RPMI8226 (cell line): Measurements from ENCODE around the gene BLOC1S3.

Source experiments
- DNase-seq: peaks from one replicate; pipeline ENCODE4 v3.0.0-alpha.2; 2015

The BLOC1S3 gene

DNA sequence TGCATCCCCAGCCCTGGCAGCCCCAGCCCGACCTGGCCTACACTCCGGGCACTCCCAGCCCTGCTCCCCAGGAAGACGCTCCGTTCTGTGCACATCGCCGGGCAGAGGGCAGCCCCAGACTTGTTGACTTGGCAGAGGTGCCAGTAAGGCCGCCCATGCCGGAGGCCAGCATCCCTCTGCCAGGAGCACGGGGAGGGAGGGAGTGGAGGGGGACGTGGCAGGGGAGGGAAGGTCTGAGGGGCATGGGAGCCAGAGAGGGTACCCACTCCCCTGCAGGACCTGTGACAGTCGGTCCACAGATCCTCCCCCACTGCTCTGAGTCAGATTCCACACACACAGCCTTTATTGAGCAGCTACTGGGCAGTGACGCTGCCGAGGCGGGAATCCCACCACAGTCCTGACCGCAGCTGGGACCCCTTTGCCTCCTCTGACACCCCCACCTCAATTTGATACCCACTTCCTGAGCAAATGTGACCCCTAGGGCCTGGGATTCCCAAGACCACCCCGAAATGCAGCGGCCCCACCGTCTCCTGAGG is 15.9 kb upstream of the BLOC1S3 start:
- DNase-seq = no peak

DNA sequence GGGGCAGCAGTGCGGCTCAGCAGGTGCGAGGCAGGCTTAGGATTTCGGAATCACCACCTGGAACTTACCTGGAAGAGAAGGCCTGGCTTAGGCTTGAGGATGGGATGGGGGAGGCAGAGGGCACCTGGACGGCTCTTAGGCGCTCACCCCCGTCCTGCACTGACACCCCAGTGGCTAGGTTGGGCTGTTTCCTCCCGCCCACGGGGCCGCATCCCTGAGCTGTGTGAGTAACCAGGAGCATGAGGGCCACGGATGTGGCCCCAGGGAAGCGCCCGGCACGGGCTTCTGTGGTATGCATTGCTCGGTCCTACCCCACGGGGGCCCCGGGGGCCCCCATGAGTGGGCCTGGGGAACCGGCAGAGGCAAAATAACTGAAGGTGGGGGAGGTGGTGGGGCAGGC is 15.4 kb upstream of the BLOC1S3 start:
- DNase-seq = no peak

DNA sequence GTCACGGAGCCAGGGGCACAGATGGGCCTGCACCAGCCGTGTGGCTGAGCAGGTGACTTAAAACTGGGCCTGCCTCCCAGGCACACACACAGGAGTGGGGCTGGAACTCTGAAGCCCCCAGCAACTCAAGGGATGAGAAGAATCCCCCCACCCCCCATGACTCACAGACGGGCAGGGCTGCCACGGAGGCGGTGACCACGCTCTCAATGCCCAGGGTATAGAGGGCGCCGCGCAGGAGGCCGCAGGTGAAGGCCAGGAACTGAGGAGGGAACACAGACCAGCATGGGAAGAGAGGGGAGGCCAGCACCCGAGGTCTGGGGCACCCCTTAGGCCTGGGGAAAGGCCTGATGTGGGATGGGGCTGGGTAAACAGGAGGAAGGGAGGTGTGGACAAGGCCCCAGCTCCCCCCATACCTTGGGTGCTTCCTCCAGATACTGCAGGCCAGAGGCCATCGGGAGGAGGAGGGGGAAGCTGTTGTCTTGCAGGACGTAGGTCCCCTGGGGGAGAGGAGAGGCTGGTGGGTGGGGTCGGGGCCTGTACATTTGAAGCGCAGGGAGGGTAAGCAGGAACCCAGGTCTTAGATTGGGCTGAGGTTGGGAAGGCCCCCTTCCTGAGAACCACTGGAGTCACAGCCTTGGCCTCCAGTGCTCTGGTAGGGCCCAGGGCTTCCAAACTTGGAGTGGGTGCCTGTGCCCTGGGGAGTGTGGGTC is 14.7 kb upstream of the BLOC1S3 start:
- DNase-seq = no peak

DNA sequence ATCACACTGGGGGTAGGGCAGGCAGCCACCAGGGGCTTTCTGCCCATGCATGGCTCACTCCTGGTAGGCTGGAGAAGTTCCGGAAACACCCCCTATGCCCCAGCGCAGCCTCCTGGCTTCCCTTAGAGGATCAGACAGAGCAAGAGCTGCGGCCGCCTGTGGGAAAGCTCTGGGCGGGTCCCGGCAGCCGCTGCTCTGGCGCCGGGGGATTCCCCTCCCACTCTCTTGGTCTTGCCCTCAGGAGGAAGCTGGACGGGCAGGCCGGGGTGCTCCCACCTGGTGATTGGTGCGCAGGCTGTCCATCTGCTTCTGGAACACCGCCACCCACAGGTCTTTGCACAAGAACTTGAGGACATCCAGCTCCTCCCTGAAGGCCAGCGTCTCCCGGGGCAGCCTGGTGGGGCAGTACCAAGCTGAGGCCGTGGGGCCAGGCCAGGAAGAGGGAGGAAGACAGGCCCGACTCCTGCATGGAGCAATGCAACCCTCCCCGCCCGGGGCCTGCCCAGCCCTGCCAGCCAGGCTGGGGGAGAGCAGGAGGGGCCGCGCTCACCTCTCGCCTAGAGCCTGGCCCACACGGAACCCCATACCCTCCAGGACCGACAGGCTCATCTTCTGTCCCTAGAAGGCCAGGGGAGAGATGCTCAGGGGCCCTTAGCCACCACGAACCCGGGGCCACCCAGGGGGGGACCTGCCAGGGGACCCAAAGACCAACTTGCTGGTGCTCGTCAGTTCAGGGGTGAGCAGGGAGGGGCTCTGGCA is 13.8 kb upstream of the BLOC1S3 start:
- DNase-seq = peak; percentile 62

DNA sequence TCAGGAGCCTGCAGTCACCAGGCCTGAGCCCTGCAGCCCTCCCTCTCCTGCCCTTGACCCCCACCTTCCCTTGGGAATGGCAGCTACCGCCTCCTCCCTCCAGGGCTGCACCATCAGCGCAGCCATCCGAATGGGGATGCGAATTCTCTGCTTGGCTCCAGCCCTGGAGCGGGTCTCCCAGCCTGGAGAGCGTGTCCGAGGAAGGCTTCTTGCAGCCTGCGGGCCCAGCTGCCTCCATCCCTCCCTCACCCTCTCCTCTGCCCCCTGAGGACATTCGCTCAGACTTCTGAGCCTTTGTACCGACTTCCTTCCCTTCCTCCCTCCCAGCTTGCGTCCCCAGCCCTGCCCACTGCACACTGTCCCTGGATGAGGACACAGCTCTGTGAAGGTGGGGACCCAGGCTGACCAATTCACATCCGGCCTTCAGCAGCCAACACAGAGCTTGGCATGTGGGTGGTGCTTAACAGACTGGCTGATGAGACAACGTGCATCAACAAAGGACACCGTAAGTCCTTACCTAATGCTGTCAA is 11.8 kb upstream of the BLOC1S3 start:
- no peak for DNase-seq

DNA sequence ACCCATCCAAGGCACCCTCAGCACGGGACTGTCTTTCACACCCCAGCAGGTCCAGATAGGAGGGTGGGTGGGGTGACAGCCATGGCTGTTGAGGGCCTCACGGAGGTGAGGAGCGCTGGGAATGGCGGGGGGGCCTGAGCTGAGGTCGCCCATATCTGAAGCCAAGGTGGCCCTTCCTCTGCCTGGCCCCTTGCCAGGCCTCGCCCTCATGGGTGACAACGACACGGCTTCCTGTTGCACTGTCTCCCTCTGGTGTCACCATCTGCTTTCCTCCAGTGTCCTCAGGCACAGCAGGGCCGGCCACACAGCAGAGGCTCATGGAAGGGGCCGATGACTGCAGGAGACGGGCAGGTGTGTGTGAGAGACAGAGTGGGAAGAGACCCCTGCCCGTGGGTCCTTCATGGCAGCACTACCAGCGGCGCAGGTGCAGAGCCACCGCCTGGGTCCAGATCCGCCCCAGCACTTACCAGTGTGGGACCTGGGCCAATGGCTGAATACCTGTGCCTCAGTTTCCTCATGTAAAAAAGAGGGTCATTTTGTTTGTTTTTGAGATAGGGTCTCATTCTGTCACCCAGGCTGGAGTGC is 9.7 kb upstream of the BLOC1S3 start:
- no peak for DNase-seq

DNA sequence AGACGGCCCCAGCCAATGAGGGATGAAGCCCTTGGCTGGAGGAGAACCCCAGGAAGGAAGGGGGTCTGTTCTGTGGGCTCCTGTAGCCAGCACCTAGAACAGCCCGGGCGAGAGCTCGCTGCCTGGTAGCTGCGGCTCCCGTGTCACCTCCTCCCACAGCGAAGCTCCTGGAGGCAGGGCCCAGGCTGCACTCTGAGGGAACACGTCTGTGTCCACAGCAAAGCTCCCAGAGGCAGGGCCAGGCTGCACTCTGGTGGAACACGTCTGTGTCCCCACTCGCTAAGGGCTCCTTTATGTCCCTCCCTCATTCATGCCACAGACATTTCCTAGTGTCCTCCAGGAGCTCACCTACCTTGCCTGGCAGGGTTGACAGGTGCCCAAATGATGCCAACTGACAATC is 9.0 kb upstream of the BLOC1S3 start:
- no peak for DNase-seq

DNA sequence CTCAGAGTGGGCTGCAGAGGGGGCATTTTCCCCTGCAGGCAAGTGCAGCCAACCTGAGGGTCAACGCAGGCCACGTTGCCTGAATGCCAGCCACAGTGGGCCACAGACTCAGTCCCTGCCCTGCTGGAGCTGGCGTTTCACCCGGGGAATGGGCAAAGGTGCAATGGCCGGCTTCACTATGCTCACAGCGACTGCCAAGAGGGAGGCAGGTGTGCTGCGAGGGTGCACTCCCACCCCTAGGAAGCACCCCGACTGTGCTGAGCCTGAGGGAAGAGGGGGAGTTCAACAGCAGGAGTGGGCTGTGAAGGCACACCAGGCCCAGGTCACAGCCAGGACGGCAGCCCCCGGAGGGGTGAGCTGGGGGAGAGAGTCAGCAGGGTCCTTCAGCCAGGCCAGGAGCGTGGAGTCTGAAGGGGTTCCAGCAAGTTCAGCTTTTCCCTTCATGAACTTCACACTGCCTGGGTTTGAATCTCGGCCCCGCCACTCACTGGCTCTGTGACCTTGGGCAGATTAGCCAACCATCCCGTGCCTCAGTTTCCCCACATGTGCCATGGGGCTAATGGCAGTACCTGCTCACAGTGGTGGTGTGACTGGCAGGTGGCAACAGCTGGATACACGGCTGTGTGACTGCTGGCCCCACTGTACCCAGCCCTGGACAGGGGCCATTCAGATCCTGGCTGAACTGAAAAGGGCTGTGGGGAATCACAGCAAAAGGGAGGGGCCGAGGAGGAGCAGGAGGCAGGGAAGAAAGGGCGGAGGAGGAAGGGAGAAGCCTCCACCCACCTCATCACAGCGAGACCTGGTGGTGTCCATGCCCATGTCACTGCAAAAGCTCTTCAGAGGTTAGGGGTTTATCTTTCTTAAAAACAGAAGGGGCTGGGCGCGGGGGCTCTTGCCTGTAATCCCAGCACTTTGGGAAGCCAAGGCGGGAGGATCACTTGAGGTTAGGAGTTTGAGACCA is 8.2 kb upstream of the BLOC1S3 start:
- no peak for DNase-seq

DNA sequence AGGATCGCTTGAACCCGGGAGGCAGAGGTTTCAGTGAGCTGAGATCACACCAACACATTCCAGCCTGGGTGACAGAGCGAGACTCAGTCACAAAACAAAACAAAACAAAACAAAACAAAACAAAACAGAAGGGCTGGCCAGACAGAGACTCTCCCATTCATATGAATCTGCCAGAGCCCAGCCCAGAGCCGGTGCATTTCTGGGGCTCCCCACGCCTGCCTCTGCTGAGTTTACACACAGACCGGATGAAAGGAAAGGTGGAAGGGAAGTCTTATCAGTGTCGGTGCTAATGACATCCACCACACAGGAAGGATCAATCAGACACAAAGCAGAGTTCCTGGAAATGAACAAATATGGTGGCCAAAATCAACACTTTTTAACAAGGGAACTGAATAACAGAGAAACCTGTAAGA is 7.4 kb upstream of the BLOC1S3 start:
- DNase-seq = no peak

DNA sequence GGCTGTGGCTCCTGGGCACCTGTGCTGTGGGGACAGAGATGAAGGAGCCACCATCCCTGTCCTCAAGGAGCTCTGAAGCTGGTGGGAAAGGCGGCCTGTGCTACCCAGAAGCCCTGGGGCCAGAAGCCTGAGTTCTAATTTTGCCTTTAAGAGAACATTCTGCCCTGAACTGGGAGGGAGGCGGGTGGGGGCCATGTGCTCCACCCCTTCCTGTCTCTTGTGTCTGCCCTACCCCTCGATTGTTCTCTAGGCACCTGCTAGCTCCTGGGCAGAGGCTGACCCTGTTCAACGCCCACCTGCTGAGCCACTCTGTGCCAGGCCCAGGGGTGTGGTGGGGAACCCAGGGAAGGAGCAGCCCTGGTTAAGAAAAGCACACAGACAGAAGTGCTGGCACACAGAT is 6.4 kb upstream of the BLOC1S3 start:
- no peak for DNase-seq

DNA sequence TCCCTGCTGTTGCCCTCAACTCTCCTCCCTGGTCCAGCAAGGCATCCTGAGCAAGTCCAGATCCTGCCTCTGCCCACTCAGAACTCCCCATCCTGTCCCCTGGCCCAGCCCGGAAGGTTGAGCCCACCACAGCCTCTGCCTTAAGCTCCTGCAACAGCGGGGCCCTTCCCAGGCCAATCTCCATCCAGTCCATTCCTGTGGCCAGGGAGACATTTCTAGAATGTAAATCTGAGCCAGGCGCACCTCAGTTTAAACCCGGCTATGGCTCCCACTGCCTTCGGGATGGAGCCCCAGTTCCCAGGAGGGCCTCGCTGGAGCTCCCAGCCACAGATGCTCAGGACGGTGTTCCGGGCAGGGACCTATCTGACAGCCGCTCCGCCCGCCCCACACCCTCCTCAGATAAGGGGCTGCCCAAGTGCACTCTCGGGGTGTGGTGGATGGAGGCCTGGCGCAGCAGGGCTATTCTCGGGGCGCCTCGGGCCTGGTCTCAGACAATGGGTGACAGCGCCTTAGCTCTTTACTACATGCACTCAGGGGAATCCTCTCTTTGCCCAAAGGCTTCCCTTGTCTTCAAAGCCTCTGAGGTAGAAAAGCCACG is 5.9 kb upstream of the BLOC1S3 start:
- no peak for DNase-seq

DNA sequence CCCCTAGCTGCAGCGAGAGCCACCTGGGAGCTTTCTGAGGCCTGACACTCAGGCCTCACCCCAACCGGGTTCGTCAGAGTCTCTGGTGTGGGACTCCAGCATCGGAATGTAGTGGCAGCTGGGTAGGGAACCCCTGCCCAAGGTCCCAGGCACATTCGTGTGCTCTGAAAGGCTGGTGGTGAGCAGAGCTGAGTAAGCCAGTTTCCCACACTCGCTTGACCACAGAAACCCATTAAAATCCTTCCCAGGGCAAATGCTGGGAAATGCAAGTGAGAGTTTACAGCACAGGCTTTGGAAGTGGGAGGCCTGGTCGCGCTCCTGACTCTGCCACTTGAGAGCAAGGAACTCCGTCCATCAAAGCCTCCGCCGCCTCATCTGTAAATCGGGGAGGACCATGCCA is 4.8 kb upstream of the BLOC1S3 start:
- no peak for DNase-seq

DNA sequence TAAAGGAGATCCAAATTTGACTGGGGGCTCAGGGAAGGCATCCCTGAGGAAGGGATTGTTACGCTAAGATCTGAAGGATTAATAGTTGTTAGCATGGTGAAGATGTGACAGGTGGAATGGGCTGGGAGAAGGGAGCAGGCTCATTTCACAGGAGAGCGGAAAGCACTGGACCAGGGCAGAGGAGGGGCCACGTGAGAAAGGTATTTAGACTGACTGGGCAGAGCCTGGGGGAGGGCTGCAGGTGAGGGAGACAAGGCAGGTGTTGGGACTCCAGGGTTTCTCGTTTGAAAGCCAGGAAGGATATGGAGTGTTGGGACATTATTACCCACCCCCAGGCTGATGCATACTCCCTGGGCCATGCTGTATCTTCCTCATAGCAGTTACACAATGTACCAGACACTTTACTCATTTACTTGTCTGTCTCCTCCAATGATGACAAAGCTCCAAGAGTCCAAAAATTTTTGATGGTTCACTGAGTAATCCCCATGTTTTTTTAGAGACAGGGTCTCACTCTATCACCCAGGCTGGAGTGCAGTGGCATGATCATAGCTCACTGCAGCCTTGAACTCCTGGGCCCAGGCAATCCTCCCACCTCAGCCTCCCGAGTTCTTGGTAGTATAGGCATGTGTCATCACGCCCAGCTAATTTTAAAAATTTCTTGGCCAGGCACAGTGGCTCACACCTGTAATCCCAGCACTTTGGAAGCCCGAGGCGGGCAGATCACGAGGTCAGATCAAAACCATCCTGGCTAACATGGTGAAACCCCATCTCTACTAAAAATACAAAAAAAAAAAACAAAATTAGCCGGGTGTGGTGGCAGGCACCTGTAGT is 2.9 kb upstream of the BLOC1S3 start:
- no peak for DNase-seq

DNA sequence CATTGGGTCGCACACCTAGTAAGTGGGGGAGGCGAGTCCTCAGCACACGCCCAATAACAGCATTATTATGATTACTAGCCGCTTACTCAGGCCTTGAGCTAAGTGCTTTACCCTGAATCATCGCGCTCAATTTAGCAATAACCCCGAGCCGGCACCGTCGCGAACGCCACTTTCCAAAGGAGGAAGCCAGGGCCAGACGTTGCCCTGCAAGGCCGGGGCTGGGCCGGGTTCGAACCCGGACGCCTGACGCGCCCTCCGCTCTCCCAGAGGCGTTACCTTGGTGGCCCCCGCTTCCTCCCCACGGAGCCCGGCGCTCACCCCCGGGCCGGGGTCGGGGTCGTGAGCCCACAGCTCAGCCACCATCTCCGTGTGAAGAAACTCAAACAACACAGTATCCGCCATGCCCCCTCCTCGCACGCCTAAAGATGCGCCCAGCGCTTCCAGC is 745 bp upstream of the BLOC1S3 start, which contains the start of gene TRAPPC6A:
TRAPPC6A (minus strand) TSS at position 421 of the 445 bp plus-strand sequence; CDS start at position 402, 19 bp downstream.
- DNase-seq = no peak

DNA sequence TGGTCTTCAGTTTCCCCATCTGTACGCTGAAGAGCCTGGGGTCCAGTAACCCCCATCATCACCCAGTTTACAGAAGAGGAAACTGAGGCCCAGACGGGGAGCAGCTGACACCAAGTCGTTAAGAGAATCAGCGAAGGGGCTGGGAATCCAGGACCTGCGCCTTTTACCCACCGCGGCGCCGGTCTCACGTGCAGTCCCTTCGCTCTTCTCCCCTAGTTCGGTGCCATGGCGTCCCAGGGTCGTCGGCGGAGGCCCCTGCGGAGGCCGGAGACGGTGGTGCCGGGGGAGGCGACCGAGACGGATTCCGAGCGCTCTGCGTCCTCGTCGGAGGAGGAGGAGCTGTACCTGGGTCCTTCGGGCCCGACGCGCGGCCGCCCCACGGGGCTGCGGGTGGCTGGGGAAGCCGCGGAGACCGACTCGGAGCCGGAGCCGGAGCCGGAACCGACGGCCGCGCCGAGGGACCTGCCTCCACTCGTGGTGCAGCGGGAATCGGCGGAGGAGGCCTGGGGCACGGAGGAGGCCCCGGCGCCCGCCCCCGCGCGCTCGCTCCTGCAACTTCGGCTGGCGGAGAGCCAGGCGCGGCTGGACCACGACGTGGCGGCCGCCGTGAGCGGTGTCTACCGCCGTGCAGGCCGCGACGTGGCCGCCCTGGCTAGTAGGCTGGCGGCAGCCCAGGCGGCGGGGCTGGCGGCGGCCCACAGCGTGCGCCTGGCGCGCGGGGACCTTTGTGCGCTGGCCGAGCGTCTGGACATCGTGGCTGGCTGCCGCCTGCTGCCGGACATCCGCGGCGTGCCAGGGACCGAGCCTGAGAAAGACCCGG is 698 bp downstream of the BLOC1S3 start:
- DNase-seq = peak; percentile 60

DNA sequence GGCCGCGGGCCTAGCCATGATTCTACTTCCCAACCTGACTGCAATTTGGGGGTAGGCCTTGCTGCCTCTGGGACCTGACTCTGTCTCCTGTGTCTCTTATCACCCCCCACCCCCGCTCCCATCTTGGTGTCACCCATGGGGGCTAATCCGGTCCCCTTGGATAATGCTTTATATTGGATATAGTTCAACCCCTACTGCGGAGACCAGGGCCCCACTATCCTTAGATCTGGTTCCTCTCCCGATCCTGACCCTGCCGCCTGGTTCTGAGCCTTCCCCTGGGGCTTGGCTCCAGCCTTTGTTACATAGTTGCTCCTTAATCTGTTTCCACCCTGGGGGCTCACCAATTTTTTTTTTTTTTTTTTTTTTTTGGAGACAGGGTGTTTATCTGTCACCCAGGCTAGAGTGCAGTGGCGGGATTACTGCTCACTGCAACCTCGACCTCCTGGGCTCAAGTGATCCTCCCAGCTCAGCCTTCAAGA is 1.3 kb downstream of the BLOC1S3 start:
- no peak for DNase-seq

DNA sequence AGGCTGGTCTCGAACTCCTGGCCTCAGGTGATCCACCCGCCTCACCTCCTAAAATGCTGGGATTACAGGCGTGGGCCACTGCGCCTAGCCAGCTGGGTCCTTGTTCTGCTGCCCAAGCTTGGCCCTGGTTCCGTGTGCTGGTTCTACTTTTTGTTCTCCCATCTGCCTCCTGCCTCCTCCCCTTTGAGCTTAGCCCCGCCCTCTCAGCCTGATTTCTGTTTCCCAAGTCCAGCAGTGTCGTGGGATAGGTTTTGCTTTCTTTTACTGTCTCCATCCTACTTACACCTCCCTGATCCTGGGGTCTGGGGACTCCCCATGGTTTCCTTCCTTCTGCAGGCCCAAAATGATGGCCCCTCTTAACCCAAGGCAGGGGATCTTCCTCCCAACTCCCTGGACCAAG is 2.4 kb downstream of the BLOC1S3 start:
- DNase-seq = no peak

DNA sequence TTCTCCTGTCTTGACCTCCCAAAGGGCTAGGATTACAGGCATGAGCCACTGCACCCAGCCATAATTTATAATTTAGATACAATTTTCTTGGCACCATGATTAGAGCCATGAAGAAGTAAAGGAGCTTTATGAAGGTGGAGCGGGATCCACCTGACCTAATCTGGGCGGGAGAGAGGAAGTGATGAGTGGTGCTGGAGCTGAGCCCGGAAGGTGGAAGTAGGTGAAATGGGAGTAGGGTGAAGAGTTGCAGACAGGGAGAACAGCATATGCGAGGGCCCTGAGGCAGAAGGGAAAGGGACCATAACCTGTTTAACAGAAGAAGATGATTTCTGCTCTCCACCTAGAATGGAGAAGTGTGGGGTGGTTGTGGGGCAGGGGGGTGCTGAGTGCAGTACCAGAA is 4.2 kb downstream of the BLOC1S3 start:
- no peak for DNase-seq

DNA sequence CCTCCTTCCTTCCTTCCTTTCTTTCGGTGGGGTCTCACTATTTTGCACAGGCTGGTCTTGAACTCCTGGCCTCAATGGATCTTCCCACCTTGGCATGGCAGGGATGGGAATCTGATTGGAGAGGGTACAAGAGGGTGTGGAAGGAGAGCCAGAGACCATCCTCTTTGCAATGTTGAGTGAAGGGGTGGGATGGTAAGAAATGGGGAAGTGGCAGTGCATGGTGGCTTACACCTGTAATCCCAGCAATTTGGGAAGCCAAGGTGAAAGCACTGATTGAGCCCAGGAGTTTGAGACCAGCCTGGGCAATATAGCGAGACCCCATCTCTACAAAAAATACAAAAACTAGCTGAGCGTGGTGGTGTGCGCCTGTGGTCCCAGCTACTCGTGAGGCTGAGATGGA is 5.5 kb downstream of the BLOC1S3 start:
- DNase-seq = no peak
